SK-N-SH (cell line): Measurements from ENCODE around the gene SLIT1. TPM values are rescaled to one million over a fixed set of nuclear protein-coding genes. Genes with fewer than 3 reads are reported as not detected.

Experiments
- CTCF ChIA-PET: fragments of 300-600, 350-600 bp; formaldehyde crosslinking; extraction: SDS; loops from one replicate; lab custom pipeline; 2021; lab: Yijun Ruan, JAX
- POLR2A ChIA-PET: fragments of 350-600 bp; sonication (Branson Sonifier 250); formaldehyde crosslinking; extraction: SDS; loops from one replicate; lab custom pipeline; 2020; ENCODE audit warnings: antibody characterized with exemption, inconsistent platforms; lab: Yijun Ruan, JAX
- DNase-seq: peaks from one replicate; pipeline ENCODE4 v3.0.0; 2012
- H2AFZ ChIP-seq: fragments of 200-600 bp; sonication (generic); 2 replicates; pipeline ENCODE4 v1.8.1; 2016; ENCODE audit warnings: antibody characterized with exemption, mild to moderate bottlenecking, low read depth
- H3F3A ChIP-seq: fragments of 200-600 bp; sonication (generic); replicated peaks from 2 replicates; pipeline ENCODE3; 2016; ENCODE audit warnings: antibody characterized with exemption, mild to moderate bottlenecking; ENCODE audit not compliant: insufficient read depth
- H3K27ac ChIP-seq, 2 experiments: fragments of 200-500 bp in 1 of 2; fragments of 200-600 bp in 1 of 2; sonication (Bioruptor generic) in 1 of 2; sonication (generic), shearing (Covaris generic) in 1 of 2; 2 replicates each; pipeline versions ENCODE4 v1.5.1 to v1.6.1; 2014 to 2016; ENCODE audit warnings: low read depth in 2 of 2, inconsistent platforms in 1 of 2, low read length in 1 of 2, mild to moderate bottlenecking in 1 of 2, mixed read lengths in 1 of 2
- H3K27me3 ChIP-seq: fragments of 200-600 bp; sonication (generic), shearing (Covaris generic); 2 replicates; pipeline ENCODE4 v1.6.1; 2016; ENCODE audit warnings: mixed run types; ENCODE audit not compliant: insufficient read depth
- H3K36me3 ChIP-seq, 2 experiments: fragments of 200-500 bp in 1 of 2; fragments of 200-600 bp in 1 of 2; sonication (Bioruptor generic) in 1 of 2; sonication (generic) in 1 of 2; replicated peaks in 1 of 2; 2 replicates each; pipeline versions ENCODE3 to v1.5.1; 2014 to 2016; ENCODE audit warnings: low read length in 1 of 2, mild to moderate bottlenecking in 1 of 2; ENCODE audit not compliant: insufficient read depth in 2 of 2, control insufficient read depth in 1 of 2
- H3K4me1 ChIP-seq, 2 experiments: fragments of 200-500 bp in 1 of 2; fragments of 200-600 bp in 1 of 2; sonication (Bioruptor generic) in 1 of 2; sonication (generic), shearing (Covaris generic) in 1 of 2; 2 replicates each; pipeline versions ENCODE4 v1.5.1 to v1.6.1; 2014 to 2016; ENCODE audit warnings: low read depth in 1 of 2, low read length in 1 of 2, mixed run types in 1 of 2; ENCODE audit not compliant: insufficient read depth in 2 of 2, control insufficient read depth in 1 of 2
- H3K4me2 ChIP-seq: fragments of 200-600 bp; sonication (generic), shearing (Covaris generic); 2 replicates; pipeline ENCODE4 v1.6.1; 2017; ENCODE audit warnings: mixed run types
- H3K4me3 ChIP-seq, 2 experiments: fragments of 200-500 bp in 1 of 2; fragments of 200-600 bp in 1 of 2; sonication (Bioruptor generic) in 1 of 2; sonication (generic), shearing (Covaris generic) in 1 of 2; 2 replicates each; pipeline versions ENCODE4 v1.5.1 to v1.8.1; 2014 to 2016; ENCODE audit warnings: low read depth in 2 of 2, inconsistent platforms in 1 of 2, low read length in 1 of 2, mild to moderate bottlenecking in 1 of 2, mixed read lengths in 1 of 2, moderate library complexity in 1 of 2
- H3K79me2 ChIP-seq: fragments of 200-600 bp; sonication (generic); 2 replicates; pipeline ENCODE4 v1.8.1; 2017; ENCODE audit warnings: mild to moderate bottlenecking; ENCODE audit not compliant: insufficient read depth
- H3K9ac ChIP-seq: fragments of 200-600 bp; sonication (generic); 2 replicates; pipeline ENCODE4 v1.6.1; 2017; ENCODE audit warnings: mixed run types
- H3K9me2 ChIP-seq: fragments of 200-600 bp; sonication (generic); 2 replicates; pipeline ENCODE4 v1.6.1; 2017; ENCODE audit warnings: mixed run types
- H3K9me3 ChIP-seq: fragments of 200-600 bp; sonication (generic); 2 replicates; pipeline ENCODE4 v1.6.1; 2017; ENCODE audit warnings: mixed run types, mild to moderate bottlenecking, moderate library complexity
- H4K20me1 ChIP-seq: fragments of 200-600 bp; sonication (generic); 2 replicates; pipeline ENCODE4 v1.6.1; 2017; ENCODE audit warnings: mild to moderate bottlenecking, mixed run types; ENCODE audit not compliant: insufficient read depth
- CTCF ChIP-seq: fragments of 200-600 bp; sonication (generic); IDR thresholded peaks from 2 replicates; pipeline ENCODE4 v1.6.1; 2017; ENCODE audit warnings: antibody characterized with exemption, mild to moderate bottlenecking, moderate library complexity
- EZH2phosphoT487 ChIP-seq: fragments of 200-600 bp; sonication (generic); IDR thresholded peaks from 2 replicates; pipeline ENCODE4 v1.6.1; 2017; ENCODE audit warnings: low read depth, mixed run types, mild to moderate bottlenecking, antibody characterized with exemption, moderate library complexity, borderline replicate concordance
- FOXM1 ChIP-seq: IDR thresholded peaks from 2 replicates; pipeline ENCODE4 v1.4.0; 2012; ENCODE audit warnings: low read depth, mild to moderate bottlenecking
- GATA2 ChIP-seq: sonication (generic); formaldehyde crosslinking; IDR thresholded peaks from 2 replicates; pipeline ENCODE4 v1.5.0; 2020; ENCODE audit warnings: mild to moderate bottlenecking, missing genetic modification reagents
- MEF2A ChIP-seq: IDR thresholded peaks from 2 replicates; pipeline ENCODE4 v1.4.0; 2012; ENCODE audit warnings: low read depth, borderline replicate concordance
- PBX3 ChIP-seq: IDR thresholded peaks from 2 replicates; pipeline ENCODE4; 2012
- POLR2AphosphoS5 ChIP-seq: IDR thresholded peaks from 2 replicates; pipeline ENCODE4 v1.6.1; 2012; ENCODE audit warnings: low read depth, low read length
- RCOR1 ChIP-seq: fragments of 150-350 bp; IDR thresholded peaks from 2 replicates; pipeline ENCODE4 v1.6.1; 2017; ENCODE audit warnings: antibody characterized with exemption, low read length
- RXRA ChIP-seq: IDR thresholded peaks from 2 replicates; pipeline ENCODE4 v1.4.0; 2012; ENCODE audit warnings: low read depth, mild to moderate bottlenecking, borderline replicate concordance
- SIN3A ChIP-seq: IDR thresholded peaks from 2 replicates; pipeline ENCODE4 v1.6.1; 2012; ENCODE audit warnings: low read depth, mild to moderate bottlenecking, low read length, moderate library complexity, borderline replicate concordance
- SMC3 ChIP-seq: IDR thresholded peaks from 2 replicates; pipeline ENCODE4 v1.6.1; 2012; ENCODE audit warnings: low read depth, low read length, improper control_type of control experiment
- TAF1 ChIP-seq: IDR thresholded peaks from 2 replicates; pipeline ENCODE4 v1.6.1; 2012; ENCODE audit warnings: low read depth, mild to moderate bottlenecking, low read length, moderate library complexity, borderline replicate concordance
- TEAD4 ChIP-seq: IDR thresholded peaks from 2 replicates; pipeline ENCODE4 v1.4.0; 2012; ENCODE audit warnings: mild to moderate bottlenecking, borderline replicate concordance; ENCODE audit not compliant: insufficient read depth
- YY1 ChIP-seq: IDR thresholded peaks from 2 replicates; pipeline ENCODE4 v1.4.0; 2012; ENCODE audit warnings: low read depth, mild to moderate bottlenecking
- ZBTB33 ChIP-seq: IDR thresholded peaks from 2 replicates; pipeline ENCODE4 v1.4.0; 2012; ENCODE audit warnings: low read depth, borderline replicate concordance
- WGBS: methylation state at CpG from one replicate; pipeline ENCODE4 v1.1.6; 2017; ENCODE audit warnings: low lambda C conversion rate; 5-methylcytosine and 5-hydroxymethylcytosine counted together
- polyA plus RNA-seq, 3 experiments: library from polyadenylated mRNA; depleted of rRNA; stranded (reverse); fragments of >200 nt; gene quantifications; 2 replicates each; pipeline ENCODE4 v1.2.3, GENCODE V29; 2012
- TF ChIP-seq, protein P1 (sequence below): fragments of 150-350 bp; IDR thresholded peaks from 2 replicates; pipeline ENCODE4 v1.6.1; 2017; ENCODE audit warnings: antibody characterized with exemption, low read length, low read depth, borderline replicate concordance

Gene SLIT1
- polyA plus RNA-seq, 1 of the 3 experiments (the other 2 are of a cell fraction) = 0.05 TPM

GRCh38 chr10:97105303-97105702 is 80.5 kb downstream of the SLIT1 start:
- POLR2A ChIA-PET = no interaction called here
- DNase-seq = no peak
- 58% methylated on average over 7 of the region's 7 CpGs for WGBS
- H3K4me3 ChIP-seq = no peak overlapping the region
- H3K36me3 ChIP-seq = no peaks in the 10 kb centered on the region
- CTCF ChIA-PET = interaction anchor here (0.6 to 1.4 kb wide), 4 partner anchors 10 to 105 kb away, joined by 3 read pairs; no protein-coding TSS in a partner anchor
- no peaks in the 10 kb centered on the region for H4K20me1 ChIP-seq
- H3K9me3 ChIP-seq = no peaks in the 10 kb centered on the region
- H3F3A ChIP-seq = no peaks in the 10 kb centered on the region
- H3K4me2 ChIP-seq = no peak overlapping the region
- no peaks in the 10 kb centered on the region for H3K9me2 ChIP-seq
- no peak overlapping the region for H3K27ac ChIP-seq
- peaks cover 15% of the 10 kb centered on the region for H3K27me3 ChIP-seq
- no peak overlapping the region for H2AFZ ChIP-seq
- no peaks in the 10 kb centered on the region for H3K79me2 ChIP-seq
- peaks cover 0 to 10% of the 10 kb centered on the region in 2 experiments; a peak in 1 of 4 replicates for H3K4me1 ChIP-seq
- TF ChIP-seq PBX3 (no peak), SMC3 (no peak), TEAD4 (no peak), YY1 (no peak), EZH2phosphoT487 (no peak), RCOR1 (no peak), RXRA (no peak), MEF2A (no peak), SIN3A (no peak)
- H3K9ac ChIP-seq = no peak overlapping the region

DNA sequence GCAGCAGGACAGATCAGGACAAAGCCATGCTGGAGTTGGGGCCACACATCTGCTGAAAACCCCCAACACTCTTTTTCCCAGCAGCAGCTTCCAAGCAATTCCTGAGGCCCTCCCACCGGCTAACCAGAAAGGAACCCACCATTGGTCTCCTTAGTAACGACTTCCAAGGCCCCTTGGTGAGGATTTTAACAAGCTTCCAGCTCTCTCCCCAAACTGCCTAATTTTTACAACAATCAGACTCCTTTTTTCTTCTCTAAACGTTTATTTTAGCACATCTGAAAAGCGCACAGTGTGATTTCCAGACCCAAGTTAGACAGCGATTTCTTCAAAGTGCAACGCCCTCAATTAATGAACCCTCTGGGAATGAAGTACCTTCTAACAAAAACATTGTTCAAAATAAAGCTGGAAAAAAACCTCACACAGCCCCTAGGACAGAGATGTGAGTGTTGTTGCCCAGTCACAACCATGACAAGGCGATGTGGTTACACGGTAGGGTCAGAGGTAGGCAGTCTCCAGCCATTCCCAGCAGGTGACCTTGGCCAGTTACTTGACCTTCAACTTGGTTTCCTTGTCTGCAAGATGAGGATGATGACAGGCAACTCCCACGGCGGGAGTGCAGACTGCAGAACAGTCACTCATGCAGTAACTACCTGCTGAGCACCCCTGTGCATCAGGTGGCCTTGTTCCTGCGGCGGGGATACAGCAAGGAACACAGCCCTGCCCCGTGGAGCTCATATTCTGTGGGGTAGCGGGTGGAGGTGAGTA is 82.3 kb downstream of the SLIT1 start:
- Histone ChIP-seq H3K9me3 (no peaks in the 10 kb centered on the region), H3K36me3 (no peaks in the 10 kb centered on the region), H3K79me2 (no peaks in the 10 kb centered on the region), H3K27me3 (peaks cover 15% of the 10 kb centered on the region), H3K27ac (no peak overlapping the region), H3K9ac (no peak overlapping the region), H3K9me2 (no peaks in the 10 kb centered on the region), H3K4me1 (peaks cover 0 to 17% of the 10 kb centered on the region in 2 experiments; a peak in 1 of 4 replicates), H2AFZ (no peak overlapping the region), H3K4me3 (no peak overlapping the region), H4K20me1 (no peaks in the 10 kb centered on the region), H3K4me2 (no peak overlapping the region), H3F3A (no peaks in the 10 kb centered on the region)
- ChIA-PET CTCF (interaction anchor here (0.8 to 1.9 kb wide), 8 partner anchors 10 to 107 kb away, joined by 3 to 7 read pairs (median 4); no protein-coding TSS in a partner anchor), POLR2A (no interaction called here)
- no peak for DNase-seq
- 47% methylated on average over 14 of the region's 14 CpGs for WGBS
- TF ChIP-seq ZBTB33 = no peak
- no peak for TF ChIP-seq FOXM1
- TF ChIP-seq POLR2AphosphoS5 = no peak
- no peak for TF ChIP-seq TAF1
- no peak for TF ChIP-seq TEAD4
- TF ChIP-seq GATA2 (CRISPR knock-in tag) = no peak
- TF ChIP-seq CTCF = no peak
- TF ChIP-seq RCOR1 = no peak
- TF ChIP-seq, protein P1, sequence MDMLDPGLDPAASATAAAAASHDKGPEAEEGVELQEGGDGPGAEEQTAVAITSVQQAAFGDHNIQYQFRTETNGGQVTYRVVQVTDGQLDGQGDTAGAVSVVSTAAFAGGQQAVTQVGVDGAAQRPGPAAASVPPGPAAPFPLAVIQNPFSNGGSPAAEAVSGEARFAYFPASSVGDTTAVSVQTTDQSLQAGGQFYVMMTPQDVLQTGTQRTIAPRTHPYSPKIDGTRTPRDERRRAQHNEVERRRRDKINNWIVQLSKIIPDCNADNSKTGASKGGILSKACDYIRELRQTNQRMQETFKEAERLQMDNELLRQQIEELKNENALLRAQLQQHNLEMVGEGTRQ = no peak
- no peak for TF ChIP-seq SIN3A
